Effector memory CD4-positive, alpha-beta T cell (primary cell): Measurements from ENCODE around the gene LRCH2.

Source experiments
- DNase-seq, 3 donors: peaks; one replicate each; pipeline ENCODE4 v3.0.0-alpha.2; 2020
- H3K27ac ChIP-seq: 2 replicates; pipeline ENCODE4 v1.7.0; 2013; ENCODE audit warnings: mild to moderate bottlenecking, low read length, moderate library complexity; ENCODE audit not compliant: insufficient read depth, poor library complexity, severe bottlenecking
- H3K27me3 ChIP-seq: replicated peaks from 2 replicates; pipeline ENCODE4 v1.7.0; 2013; ENCODE audit warnings: mild to moderate bottlenecking, low read length; ENCODE audit not compliant: insufficient read depth, control insufficient read depth, poor library complexity, severe bottlenecking
- H3K36me3 ChIP-seq: 2 replicates; pipeline ENCODE4 v1.7.0; 2013; ENCODE audit warnings: mild to moderate bottlenecking, low read length, moderate library complexity; ENCODE audit not compliant: control insufficient read depth, insufficient read depth
- H3K4me1 ChIP-seq: 2 replicates; pipeline ENCODE4 v1.7.0; 2013; ENCODE audit warnings: low read length, mild to moderate bottlenecking; ENCODE audit not compliant: control insufficient read depth, insufficient read depth, poor library complexity, severe bottlenecking
- H3K4me3 ChIP-seq: 2 replicates; pipeline ENCODE4 v1.7.0; 2013; ENCODE audit warnings: low read length, low read depth, mild to moderate bottlenecking; ENCODE audit not compliant: insufficient read depth, poor library complexity, severe bottlenecking
- H3K9me3 ChIP-seq: 2 replicates; pipeline ENCODE4 v1.7.0; 2013; ENCODE audit warnings: mild to moderate bottlenecking, low read length, moderate library complexity; ENCODE audit not compliant: control insufficient read depth

The LRCH2 gene

GRCh38 chrX:115178473-115178872 lies 55.4 kb downstream of the LRCH2 start:
- Histone ChIP-seq H3K27me3 (no peaks in the 10 kb centered on the region), H3K9me3 (no peaks in the 10 kb centered on the region), H3K36me3 (no peaks in the 10 kb centered on the region), H3K4me3 (no peak overlapping the region), H3K27ac (no peak overlapping the region), H3K4me1 (no peaks in the 10 kb centered on the region)
- DNase-seq = no peak

GRCh38 chrX:115177932-115178331 lies 56.0 kb downstream of the LRCH2 start:
- no peaks in the 10 kb centered on the region for H3K9me3 ChIP-seq
- H3K27ac ChIP-seq = no peak overlapping the region
- H3K4me3 ChIP-seq = no peak overlapping the region
- H3K4me1 ChIP-seq = no peaks in the 10 kb centered on the region
- no peaks in the 10 kb centered on the region for H3K36me3 ChIP-seq
- no peaks in the 10 kb centered on the region for H3K27me3 ChIP-seq
- no peak for DNase-seq

GRCh38 chrX:115174548-115174947 lies 59.3 kb downstream of the LRCH2 start:
- Histone ChIP-seq H3K36me3 (no peaks in the 10 kb centered on the region), H3K27me3 (no peaks in the 10 kb centered on the region), H3K4me3 (no peak overlapping the region), H3K9me3 (no peaks in the 10 kb centered on the region), H3K27ac (no peak overlapping the region), H3K4me1 (no peaks in the 10 kb centered on the region)
- DNase-seq = no peak

GRCh38 chrX:115173181-115173580 lies 60.7 kb downstream of the LRCH2 start:
- no peak for DNase-seq
- H3K9me3 ChIP-seq = no peaks in the 10 kb centered on the region
- no peaks in the 10 kb centered on the region for H3K36me3 ChIP-seq
- no peak overlapping the region for H3K4me3 ChIP-seq
- no peak overlapping the region for H3K27ac ChIP-seq
- no peaks in the 10 kb centered on the region for H3K4me1 ChIP-seq
- H3K27me3 ChIP-seq = no peaks in the 10 kb centered on the region

- Histone ChIP-seq H3K27me3 (no peaks in the 10 kb centered on the region), H3K9me3 (no peaks in the 10 kb centered on the region), H3K27ac (no peak overlapping the region), H3K4me3 (no peak overlapping the region), H3K4me1 (no peaks in the 10 kb centered on the region), H3K36me3 (no peaks in the 10 kb centered on the region)
- DNase-seq = no peak
These were observed 86.7 kb downstream of the LRCH2 start for GRCh38 chrX:115147220-115147619.

GRCh38 chrX:115142057-115142456 lies 91.8 kb downstream of the LRCH2 start:
- Histone ChIP-seq H3K27ac (no peak overlapping the region), H3K4me1 (no peaks in the 10 kb centered on the region), H3K27me3 (no peaks in the 10 kb centered on the region), H3K36me3 (no peaks in the 10 kb centered on the region), H3K4me3 (no peak overlapping the region), H3K9me3 (no peaks in the 10 kb centered on the region)
- no peak for DNase-seq

- no peak overlapping the region for H3K4me3 ChIP-seq
- no peaks in the 10 kb centered on the region for H3K4me1 ChIP-seq
- no peaks in the 10 kb centered on the region for H3K9me3 ChIP-seq
- no peak overlapping the region for H3K27ac ChIP-seq
- no peak for DNase-seq
- no peaks in the 10 kb centered on the region for H3K27me3 ChIP-seq
- H3K36me3 ChIP-seq = no peaks in the 10 kb centered on the region
These were observed 95.9 kb downstream of the LRCH2 start for GRCh38 chrX:115138040-115138439.

- no peak overlapping the region for H3K27ac ChIP-seq
- no peaks in the 10 kb centered on the region for H3K36me3 ChIP-seq
- no peaks in the 10 kb centered on the region for H3K27me3 ChIP-seq
- H3K4me3 ChIP-seq = no peak overlapping the region
- DNase-seq = no peak
- H3K9me3 ChIP-seq = no peaks in the 10 kb centered on the region
- H3K4me1 ChIP-seq = no peaks in the 10 kb centered on the region
These were observed 99.5 kb downstream of the LRCH2 start for GRCh38 chrX:115134382-115134781.

GRCh38 chrX:115112411-115112810 lies 121.5 kb downstream of the LRCH2 start:
- Histone ChIP-seq H3K4me1 (no peaks in the 10 kb centered on the region), H3K27me3 (no peaks in the 10 kb centered on the region), H3K27ac (no peak overlapping the region), H3K36me3 (no peaks in the 10 kb centered on the region), H3K9me3 (no peaks in the 10 kb centered on the region), H3K4me3 (no peak overlapping the region)
- DNase-seq = no peak

- H3K4me3 ChIP-seq = no peak overlapping the region
- H3K27ac ChIP-seq = no peak overlapping the region
- no peaks in the 10 kb centered on the region for H3K9me3 ChIP-seq
- H3K4me1 ChIP-seq = no peaks in the 10 kb centered on the region
- no peaks in the 10 kb centered on the region for H3K27me3 ChIP-seq
- no peaks in the 10 kb centered on the region for H3K36me3 ChIP-seq
- no peak for DNase-seq
These were observed 135.0 kb downstream of the LRCH2 start for GRCh38 chrX:115098897-115099296.

GRCh38 chrX:115093191-115093590 lies 140.7 kb downstream of the LRCH2 start:
- Histone ChIP-seq H3K27ac (no peak overlapping the region), H3K9me3 (no peaks in the 10 kb centered on the region), H3K4me3 (no peak overlapping the region), H3K4me1 (no peaks in the 10 kb centered on the region), H3K36me3 (no peaks in the 10 kb centered on the region), H3K27me3 (no peaks in the 10 kb centered on the region)
- DNase-seq = no peak
